ENCODE measurements around the gene EIF4E3.

- TF ChIP-seq, protein P1, sequence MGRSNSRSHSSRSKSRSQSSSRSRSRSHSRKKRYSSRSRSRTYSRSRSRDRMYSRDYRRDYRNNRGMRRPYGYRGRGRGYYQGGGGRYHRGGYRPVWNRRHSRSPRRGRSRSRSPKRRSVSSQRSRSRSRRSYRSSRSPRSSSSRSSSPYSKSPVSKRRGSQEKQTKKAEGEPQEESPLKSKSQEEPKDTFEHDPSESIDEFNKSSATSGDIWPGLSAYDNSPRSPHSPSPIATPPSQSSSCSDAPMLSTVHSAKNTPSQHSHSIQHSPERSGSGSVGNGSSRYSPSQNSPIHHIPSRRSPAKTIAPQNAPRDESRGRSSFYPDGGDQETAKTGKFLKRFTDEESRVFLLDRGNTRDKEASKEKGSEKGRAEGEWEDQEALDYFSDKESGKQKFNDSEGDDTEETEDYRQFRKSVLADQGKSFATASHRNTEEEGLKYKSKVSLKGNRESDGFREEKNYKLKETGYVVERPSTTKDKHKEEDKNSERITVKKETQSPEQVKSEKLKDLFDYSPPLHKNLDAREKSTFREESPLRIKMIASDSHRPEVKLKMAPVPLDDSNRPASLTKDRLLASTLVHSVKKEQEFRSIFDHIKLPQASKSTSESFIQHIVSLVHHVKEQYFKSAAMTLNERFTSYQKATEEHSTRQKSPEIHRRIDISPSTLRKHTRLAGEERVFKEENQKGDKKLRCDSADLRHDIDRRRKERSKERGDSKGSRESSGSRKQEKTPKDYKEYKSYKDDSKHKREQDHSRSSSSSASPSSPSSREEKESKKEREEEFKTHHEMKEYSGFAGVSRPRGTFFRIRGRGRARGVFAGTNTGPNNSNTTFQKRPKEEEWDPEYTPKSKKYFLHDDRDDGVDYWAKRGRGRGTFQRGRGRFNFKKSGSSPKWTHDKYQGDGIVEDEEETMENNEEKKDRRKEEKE (IDR thresholded peaks at IDR 0.05) = no peak
- TF ChIP-seq SP1 (IDR thresholded peaks at IDR 0.05; ENCODE audit: low read depth, low read length) = no peak
- TF ChIP-seq EP300 (IDR thresholded peaks at IDR 0.05; ENCODE audit: borderline replicate concordance in 1 of 2, control insufficient read depth in 1 of 2, low read depth in 2 of 2, low read length in 2 of 2) = no peak
- TF ChIP-seq ZBTB40 (IDR thresholded peaks at IDR 0.05; ENCODE audit: borderline replicate concordance) = no peak
- TF ChIP-seq CTCF (IDR thresholded peaks at IDR 0.05 in 2 of 3, conservative IDR thresholded peaks at IDR 0.05 in 1 of 3; ENCODE audit: control insufficient read depth in 2 of 3, extremely low read depth in 1 of 3, insufficient read depth in 1 of 3, low read depth in 3 of 3, low read length in 3 of 3) = no peak
- no peak for TF ChIP-seq JUNB (IDR thresholded peaks at IDR 0.05)
- TF ChIP-seq SMC3 (IDR thresholded peaks at IDR 0.05; ENCODE audit: borderline replicate concordance, low read length) = no peak
- TF ChIP-seq MXI1 (IDR thresholded peaks at IDR 0.05; ENCODE audit: low read depth, low read length) = no peak
- no peak for TF ChIP-seq IKZF1 (conservative IDR thresholded peaks at IDR 0.05)
- no peak for TF ChIP-seq CBFB (IDR thresholded peaks at IDR 0.05; ENCODE audit: low read depth)
- TF ChIP-seq POLR2AphosphoS5 (IDR thresholded peaks at IDR 0.05; ENCODE audit: low read length) = no peak
- no peak for TF ChIP-seq JUND (IDR thresholded peaks at IDR 0.05; ENCODE audit: low read depth, low read length)
Observed at GRCh38 chr3:71649757-71650156, 75.4 kb downstream of the EIF4E3 start.

Measured in GM12878 (cell line).